Fibroblast of lung (primary cell): ENCODE results near the gene ANGPTL8. TPM values are rescaled to one million over a fixed set of nuclear protein-coding genes. Genes with fewer than 3 reads are reported as not detected.
A peak's percentile ranks its signal among the peaks of the same experiment; 100 is the strongest.

Source experiments
- DNase-seq, 2 donors: peaks; one replicate each; pipeline versions ENCODE4 v3.0.0 to v3.0.0-alpha.2; 2010; ENCODE audit warnings: low read depth in 2 of 2
- H2AFZ ChIP-seq: 2 replicates; pipeline ENCODE4 v1.5.1; 2012; ENCODE audit warnings: low read length, control low read depth, inconsistent platforms
- H3K27ac ChIP-seq: 2 replicates; pipeline ENCODE4 v1.5.1; 2011; ENCODE audit warnings: low read length, control low read depth; ENCODE audit not compliant: insufficient read depth
- H3K27me3 ChIP-seq: 2 replicates; pipeline ENCODE4 v1.5.1; 2011; ENCODE audit warnings: mild to moderate bottlenecking, low read length; ENCODE audit not compliant: control insufficient read depth, insufficient read depth
- H3K36me3 ChIP-seq: 2 replicates; pipeline ENCODE4 v1.5.1; 2011; ENCODE audit warnings: low read length; ENCODE audit not compliant: control insufficient read depth, insufficient read depth
- H3K4me1 ChIP-seq: 2 replicates; pipeline ENCODE4 v1.5.1; 2011; ENCODE audit warnings: low read length; ENCODE audit not compliant: control insufficient read depth, insufficient read depth; ENCODE audit errors: extremely low read depth
- H3K4me2 ChIP-seq: 2 replicates; pipeline ENCODE4 v1.5.1; 2011; ENCODE audit warnings: low read length, control low read depth; ENCODE audit not compliant: insufficient read depth; ENCODE audit errors: extremely low read depth
- H3K4me3 ChIP-seq, 4 experiments: fragments of 200-600 bp in 1 of 4; sonication (generic) in 1 of 4; replicated peaks in 1 of 4; 2 replicates each; pipeline ENCODE4 v1.5.1; 2011 to 2016; ENCODE audit warnings: low read length in 4 of 4, low read depth in 3 of 4, mild to moderate bottlenecking in 3 of 4, control low read depth in 2 of 4, inconsistent platforms in 1 of 4, mixed read lengths in 1 of 4; ENCODE audit not compliant: insufficient read depth in 1 of 4; ENCODE audit errors: control extremely low read depth in 1 of 4
- H3K79me2 ChIP-seq: 2 replicates; pipeline ENCODE4 v1.5.1; 2012; ENCODE audit warnings: mild to moderate bottlenecking, low read length, inconsistent platforms; ENCODE audit not compliant: control insufficient read depth, insufficient read depth
- H3K9ac ChIP-seq: 2 replicates; pipeline ENCODE4 v1.5.1; 2011; ENCODE audit warnings: mild to moderate bottlenecking, low read length, control low read depth; ENCODE audit not compliant: insufficient read depth
- H3K9me3 ChIP-seq: 2 replicates; pipeline ENCODE4 v1.5.1; 2012; ENCODE audit warnings: low read depth, low read length; ENCODE audit not compliant: control insufficient read depth, insufficient read depth
- H4K20me1 ChIP-seq: 2 replicates; pipeline ENCODE4 v1.5.1; 2011; ENCODE audit warnings: low read length; ENCODE audit not compliant: control insufficient read depth, insufficient read depth; ENCODE audit errors: extremely low read depth
- CTCF ChIP-seq, 2 donors: IDR thresholded peaks in 1 of 2; conservative IDR thresholded peaks in 1 of 2; 1 replicate in 1 of 2; 2 replicates in 1 of 2; pipeline ENCODE4 v1.5.1; 2011 to 2012; ENCODE audit warnings: low read length in 2 of 2, control low read depth in 1 of 2, inconsistent platforms in 1 of 2, low read depth in 1 of 2, mild to moderate bottlenecking in 1 of 2
- EZH2 ChIP-seq: IDR thresholded peaks from 2 replicates; pipeline ENCODE4 v1.5.1; 2012; ENCODE audit warnings: low read length, control low read depth, mild to moderate bottlenecking; ENCODE audit errors: missing control alignments
- polyA plus RNA-seq, 2 donors: library from polyadenylated mRNA; depleted of rRNA in 1 of 2; stranded (reverse) in 1 of 2; unstranded in 1 of 2; fragments of >200 nt; gene quantifications; 2 replicates each; pipeline ENCODE4 v1.2.1, GENCODE V29; 2011 to 2012; ENCODE audit warnings: missing spikeins in 1 of 2
- total RNA-seq: library from RNA; depleted of rRNA; stranded (reverse); fragments of >200 nt; gene quantifications from 2 replicates; pipeline ENCODE4 v1.2.1, GENCODE V29; 2014

Gene ANGPTL8
- total and polyA plus RNA-seq, 2 donors (not counting 1 experiment from before 2014, with no cell fraction given): not detected

- Histone ChIP-seq H3K9me3 (no peaks in the 10 kb centered on the region), H3K27ac (no peak overlapping the region), H3K27me3 (no peaks in the 10 kb centered on the region), H3K4me1 (peaks cover 24% of the 10 kb centered on the region), H4K20me1 (no peaks in the 10 kb centered on the region), H2AFZ (no peak overlapping the region), H3K4me2 (no peak overlapping the region), H3K4me3 (no peak overlapping the region), H3K36me3 (no peaks in the 10 kb centered on the region), H3K79me2 (peaks cover 14% of the 10 kb centered on the region), H3K9ac (no peak overlapping the region)
- DNase-seq: no peak
- TF ChIP-seq EZH2 (no peak), CTCF (conservative IDR thresholded peaks at IDR 0.05 in 1 of 2, IDR thresholded peaks at IDR 0.05 in 1 of 2; ENCODE audit: low read depth in 1 of 2, low read length in 2 of 2) (no peak)
Observed at GRCh38 chr19:11200931-11201330, 38.5 kb upstream of the ANGPTL8 start.

GRCh38 chr19:11201791-11202190 lies 37.6 kb upstream of the ANGPTL8 start:
- H3K27ac ChIP-seq: no peak overlapping the region
- H3K4me1 ChIP-seq: peaks cover 24% of the 10 kb centered on the region
- no peak overlapping the region for H3K4me2 ChIP-seq
- H3K9me3 ChIP-seq: no peaks in the 10 kb centered on the region
- no peak overlapping the region for H3K9ac ChIP-seq
- TF ChIP-seq CTCF (conservative IDR thresholded peaks at IDR 0.05 in 1 of 2, IDR thresholded peaks at IDR 0.05 in 1 of 2; ENCODE audit: low read depth in 1 of 2, low read length in 2 of 2) (no peak), EZH2 (no peak)
- H3K36me3 ChIP-seq: no peaks in the 10 kb centered on the region
- H4K20me1 ChIP-seq: no peaks in the 10 kb centered on the region
- H3K27me3 ChIP-seq: no peaks in the 10 kb centered on the region
- H3K79me2 ChIP-seq: peaks cover 5% of the 10 kb centered on the region
- no peak overlapping the region for H3K4me3 ChIP-seq
- H2AFZ ChIP-seq: no peak overlapping the region
- no peak for DNase-seq

GRCh38 chr19:11202488-11203193 lies 36.8 kb upstream of the ANGPTL8 start:
- no peak for DNase-seq
- TF ChIP-seq EZH2: no peak
- no peak for TF ChIP-seq CTCF (conservative IDR thresholded peaks at IDR 0.05 in 1 of 2, IDR thresholded peaks at IDR 0.05 in 1 of 2; ENCODE audit: low read depth in 1 of 2, low read length in 2 of 2)
- Histone ChIP-seq H3K36me3 (no peaks in the 10 kb centered on the region), H3K4me3 (no peak overlapping the region), H3K79me2 (no peaks in the 10 kb centered on the region), H3K27ac (peak overlapping the region; percentile 85), H3K9me3 (no peaks in the 10 kb centered on the region), H4K20me1 (no peaks in the 10 kb centered on the region), H3K4me1 (peaks cover 24% of the 10 kb centered on the region), H3K9ac (peak overlapping the region; percentile 53), H2AFZ (no peak overlapping the region), H3K27me3 (no peaks in the 10 kb centered on the region), H3K4me2 (peak overlapping the region; percentile 59)
